SK-N-SH treated with all-trans-retinoic acid at 6 μM for 48 hours (cell line): ENCODE measurements around the gene TMEM178A.
A peak's percentile ranks its signal among the peaks of the same experiment; 100 is the strongest.

Source experiments
- ATAC-seq: fragments of 200-7000 bp; cut with Tn5 transposase; 3 replicates; pipeline ENCODE4 v1.9.1; 2020; ENCODE audit warnings: mild to moderate bottlenecking, moderate library complexity
- ARNTL ChIP-seq: fragments of 450-650 bp; formaldehyde crosslinking; IDR thresholded peaks from 2 replicates; pipeline ENCODE4 v1.5.0; 2020; ENCODE audit warnings: low read depth, mild to moderate bottlenecking, moderate library complexity, borderline replicate concordance
- BACH2 ChIP-seq: fragments of 250-450 bp; sonication (Bioruptor Pico); IDR thresholded peaks from 2 replicates; pipeline ENCODE4 v1.9.0; 2021; ENCODE audit warnings: mild to moderate bottlenecking, borderline replicate concordance
- CREB5 ChIP-seq: fragments of 250-450 bp; sonication (Bioruptor Pico); IDR thresholded peaks from 2 replicates; pipeline ENCODE4 v1.5.1; 2020; ENCODE audit warnings: low read depth, mild to moderate bottlenecking, moderate library complexity
- CSDC2 ChIP-seq: fragments of 250-450 bp; sonication (Bioruptor Pico); IDR thresholded peaks from 2 replicates; pipeline ENCODE4 v1.5.0; 2020; ENCODE audit warnings: mild to moderate bottlenecking, moderate library complexity
- ESRRG ChIP-seq: fragments of 250-450 bp; sonication (Bioruptor Pico); IDR thresholded peaks from 2 replicates; pipeline ENCODE4 v1.6.1; 2021; ENCODE audit warnings: mild to moderate bottlenecking
- GLIS3 ChIP-seq: fragments of 250-450 bp; sonication (Bioruptor Pico); IDR thresholded peaks from 2 replicates; pipeline ENCODE4 v1.5.0; 2020; ENCODE audit warnings: mild to moderate bottlenecking, moderate library complexity
- ISL1 ChIP-seq: fragments of 250-450 bp; sonication (Bioruptor Pico); IDR thresholded peaks from 2 replicates; pipeline ENCODE4 v2.1.2; 2022; ENCODE audit warnings: mild to moderate bottlenecking, moderate library complexity
- OSR1 ChIP-seq: fragments of 250-450 bp; sonication (Bioruptor Pico); IDR thresholded peaks from 2 replicates; pipeline ENCODE4 v1.8.0; 2022; ENCODE audit warnings: moderate library complexity, mild to moderate bottlenecking, inconsistent platforms
- PATZ1 ChIP-seq: fragments of 250-450 bp; sonication (Bioruptor Pico); IDR thresholded peaks from 2 replicates; pipeline ENCODE4 v1.8.0; 2020; ENCODE audit warnings: mild to moderate bottlenecking, moderate library complexity, borderline replicate concordance
- POU6F1 ChIP-seq: fragments of 250-450 bp; sonication (Bioruptor Pico); IDR thresholded peaks from 2 replicates; pipeline ENCODE4 v1.8.0; 2021; ENCODE audit warnings: low read depth, mild to moderate bottlenecking, moderate library complexity, borderline replicate concordance
- PPARA ChIP-seq: fragments of 250-450 bp; sonication (Bioruptor Pico); IDR thresholded peaks from 2 replicates; pipeline ENCODE4 v1.5.0; 2020; ENCODE audit warnings: mild to moderate bottlenecking, borderline replicate concordance
- RARB ChIP-seq: fragments of 250-450 bp; sonication (Bioruptor Pico); IDR thresholded peaks from 2 replicates; pipeline ENCODE4 v1.8.0; 2021; ENCODE audit warnings: mild to moderate bottlenecking, moderate library complexity
- SNAI2 ChIP-seq: fragments of 250-450 bp; sonication (Bioruptor Pico); IDR thresholded peaks from 2 replicates; pipeline ENCODE4 v1.5.0; 2020; ENCODE audit warnings: mild to moderate bottlenecking, moderate library complexity
- TCF4 ChIP-seq: fragments of 250-450 bp; sonication (Bioruptor Pico); IDR thresholded peaks from 2 replicates; pipeline ENCODE4 v1.8.0; 2021; ENCODE audit warnings: mild to moderate bottlenecking, moderate library complexity, borderline replicate concordance
- TOX ChIP-seq: fragments of 250-450 bp; sonication (Bioruptor Pico); IDR thresholded peaks from 2 replicates; pipeline ENCODE4 v1.8.0; 2021; ENCODE audit warnings: mild to moderate bottlenecking, moderate library complexity, borderline replicate concordance
- TSHZ2 ChIP-seq: fragments of 250-450 bp; sonication (Bioruptor Pico); IDR thresholded peaks from 2 replicates; pipeline ENCODE4 v1.5.0; 2020; ENCODE audit warnings: mild to moderate bottlenecking, moderate library complexity
- ZC3H10 ChIP-seq: fragments of 250-450 bp; sonication (Bioruptor Pico); IDR thresholded peaks from 2 replicates; pipeline ENCODE4 v1.5.1; 2021; ENCODE audit warnings: mild to moderate bottlenecking, moderate library complexity
- ZFP3 ChIP-seq: fragments of 250-450 bp; sonication (Bioruptor Pico); IDR thresholded peaks from 2 replicates; pipeline ENCODE4 v1.5.0; 2020; ENCODE audit warnings: mild to moderate bottlenecking, moderate library complexity
- ZFP30 ChIP-seq: fragments of 450-650 bp; formaldehyde crosslinking; IDR thresholded peaks from 2 replicates; pipeline ENCODE4 v1.5.0; 2022; ENCODE audit warnings: mild to moderate bottlenecking, moderate library complexity
- ZNF565 ChIP-seq: fragments of 450-650 bp; formaldehyde crosslinking; conservative IDR thresholded peaks from 2 replicates; pipeline ENCODE4 v1.5.0; 2020; ENCODE audit warnings: low read depth, mild to moderate bottlenecking, moderate library complexity
- ZNF70 ChIP-seq: fragments of 450-650 bp; formaldehyde crosslinking; IDR thresholded peaks from 2 replicates; pipeline ENCODE4 v1.5.0; 2020; ENCODE audit warnings: mild to moderate bottlenecking, moderate library complexity
- ZNF8 ChIP-seq: fragments of 450-650 bp; formaldehyde crosslinking; IDR thresholded peaks from 2 replicates; pipeline ENCODE4 v1.5.0; 2020; ENCODE audit warnings: mild to moderate bottlenecking, moderate library complexity

Gene TMEM178A

GRCh38 chr2:39665811-39666490, at the start of gene TMEM178A:
TMEM178A (plus strand) TSS chr2:39665917; CDS start chr2:39665975, 58 bp downstream.
- peak; percentile 67 for ATAC-seq
- TF ChIP-seq TOX (CRISPR knock-in tag) (no peak), BACH2 (CRISPR knock-in tag) (no peak), TCF4 (CRISPR knock-in tag) (no peak), ISL1 (CRISPR knock-in tag) (no peak), ZNF70 (CRISPR knock-in tag) (no peak), TSHZ2 (CRISPR knock-in tag) (no peak), RARB (CRISPR knock-in tag) (no peak), ZNF565 (no peak), OSR1 (CRISPR knock-in tag) (no peak), ZFP3 (no peak)

- ATAC-seq: no peak
- TF ChIP-seq ZC3H10 (CRISPR knock-in tag): no peak
- TF ChIP-seq PATZ1 (CRISPR knock-in tag): no peak
- TF ChIP-seq POU6F1: no peak
- TF ChIP-seq CREB5 (CRISPR knock-in tag): no peak
- TF ChIP-seq ESRRG (CRISPR knock-in tag): no peak
- TF ChIP-seq BACH2 (CRISPR knock-in tag): no peak
- no peak for TF ChIP-seq RARB (CRISPR knock-in tag)
- TF ChIP-seq TOX (CRISPR knock-in tag): no peak
- TF ChIP-seq PPARA (CRISPR knock-in tag): no peak
- TF ChIP-seq ISL1 (CRISPR knock-in tag): no peak
- TF ChIP-seq ZNF565: no peak
- no peak for TF ChIP-seq CSDC2
- TF ChIP-seq ZNF8: no peak
- TF ChIP-seq ARNTL: no peak
- TF ChIP-seq OSR1 (CRISPR knock-in tag): no peak
- no peak for TF ChIP-seq SNAI2 (CRISPR knock-in tag)
- no peak for TF ChIP-seq ZFP30
- no peak for TF ChIP-seq TSHZ2 (CRISPR knock-in tag)
- no peak for TF ChIP-seq GLIS3 (CRISPR knock-in tag)
- TF ChIP-seq, all 23 proteins: peak for 0
Observed at GRCh38 chr2:39618236-39618635, 47.5 kb upstream of the TMEM178A start.
